Measurements from ENCODE around the gene DMD.

The DMD gene

GRCh38 chrX:31252133-31252532, 1959.2 kb downstream of the DMD start:
- DNase-seq, result no peak

GRCh38 chrX:31251336-31251735, 1960.0 kb downstream of the DMD start:
- DNase-seq, result no peak

GRCh38 chrX:31245714-31246113, 1965.6 kb downstream of the DMD start:
- DNase-seq, result no peak

GRCh38 chrX:31243804-31244203, 1967.5 kb downstream of the DMD start:
- no peak for DNase-seq

- DNase-seq, result no peak
Observed at GRCh38 chrX:31240982-31241381, 1970.4 kb downstream of the DMD start.

GRCh38 chrX:31237189-31237588, 1974.2 kb downstream of the DMD start:
- DNase-seq, result no peak

- no peak for DNase-seq
Observed at GRCh38 chrX:31236231-31236630, 1975.1 kb downstream of the DMD start.

- no peak for DNase-seq
Observed at GRCh38 chrX:31233941-31234496, 1977.3 kb downstream of the DMD start.

GRCh38 chrX:31232506-31232905, 1978.8 kb downstream of the DMD start:
- DNase-seq, result no peak

- DNase-seq, result no peak
Observed at GRCh38 chrX:31228909-31229308, 1982.4 kb downstream of the DMD start.

GRCh38 chrX:31228415-31228832, 1982.9 kb downstream of the DMD start:
- no peak for DNase-seq

GRCh38 chrX:31227250-31227649, 1984.1 kb downstream of the DMD start:
- no peak for DNase-seq

GRCh38 chrX:31225819-31226218, 1985.5 kb downstream of the DMD start:
- no peak for DNase-seq

- no peak for DNase-seq
Observed at GRCh38 chrX:31224381-31225012, 1986.9 kb downstream of the DMD start.

GRCh38 chrX:31223817-31224216, 1987.5 kb downstream of the DMD start:
- no peak for DNase-seq

GRCh38 chrX:31222946-31223345, 1988.4 kb downstream of the DMD start:
- DNase-seq, result no peak

- no peak for DNase-seq
Observed at GRCh38 chrX:31219174-31219573, 1992.2 kb downstream of the DMD start.

GRCh38 chrX:31217084-31217483, 1994.3 kb downstream of the DMD start:
- DNase-seq, result no peak

- DNase-seq, result no peak
Observed at GRCh38 chrX:31215277-31215815, 1996.0 kb downstream of the DMD start.

GRCh38 chrX:31213941-31214340, 1997.4 kb downstream of the DMD start:
- DNase-seq, result no peak

- DNase-seq, result no peak
Observed at GRCh38 chrX:31212856-31213748, 1998.2 kb downstream of the DMD start.

GRCh38 chrX:31209005-31209628, 2002.2 kb downstream of the DMD start:
- DNase-seq, result no peak

- DNase-seq, result no peak
Observed at GRCh38 chrX:31201503-31201902, 2009.8 kb downstream of the DMD start.

Data from NK-92 treated with Interleukin-12 subunit alpha and Interleukin-12 subunit beta, amount 100 ng/mL, for 24 hours (cell line).